ENCODE data around the gene ZNF311. TPM values are rescaled to one million over a fixed set of nuclear protein-coding genes. Genes with fewer than 3 reads are reported as not detected.

ZNF311 gene
- total and polyA plus RNA-seq, 2 of the 13 experiments (the other 11 are each of a cell fraction or from before 2014, with no cell fraction given) = not detected

DNA sequence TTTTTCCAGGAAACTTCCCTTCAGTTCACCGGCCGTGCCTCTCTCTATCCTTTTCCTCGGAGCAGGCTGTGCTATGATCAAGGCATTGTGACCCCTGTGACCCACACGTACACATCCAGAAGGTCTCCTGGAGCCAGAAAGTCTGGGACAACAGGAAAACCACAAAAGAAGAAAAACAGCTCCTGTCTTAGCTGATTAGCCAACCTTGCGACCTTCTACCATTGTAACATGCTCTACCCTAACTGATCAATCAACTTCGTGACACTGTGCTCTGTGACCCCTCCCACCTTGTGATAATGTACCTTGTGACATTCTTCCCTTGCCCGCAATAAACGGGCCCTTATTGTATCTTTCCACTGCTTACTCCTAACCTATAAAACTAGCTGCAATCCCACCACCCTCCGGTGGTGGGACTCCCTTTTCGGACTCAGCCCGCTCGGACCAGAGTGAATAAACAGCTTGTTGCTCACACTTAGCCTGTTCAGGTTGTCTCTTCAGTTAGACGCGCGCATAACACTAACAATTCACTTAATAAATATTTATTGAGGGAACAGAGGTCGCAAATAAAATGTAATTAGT lies 24.2 kb downstream of the ZNF311 start (continued):
- TF ChIP-seq NCOA1 (CRISPR knock-in tag; IDR thresholded peaks at IDR 0.05) (no peak), NFE2L1 (CRISPR knock-in tag; IDR thresholded peaks at IDR 0.05; ENCODE audit: borderline replicate concordance) (no peak), NFYC (CRISPR knock-in tag; IDR thresholded peaks at IDR 0.05) (peak; percentile 27; the same call in 1 of the 2 replicates), ZNF558 (CRISPR knock-in tag; IDR thresholded peaks at IDR 0.05; ENCODE audit: borderline replicate concordance) (no peak), MED1 (CRISPR knock-in tag; IDR thresholded peaks at IDR 0.05) (peak; percentile 87), WIZ (CRISPR knock-in tag; IDR thresholded peaks at IDR 0.05) (no peak), AGO2 (optimal IDR thresholded peaks at IDR 0.05; ENCODE audit: low read depth, low read length) (no peak)
- TF ChIP-seq, protein P1, sequence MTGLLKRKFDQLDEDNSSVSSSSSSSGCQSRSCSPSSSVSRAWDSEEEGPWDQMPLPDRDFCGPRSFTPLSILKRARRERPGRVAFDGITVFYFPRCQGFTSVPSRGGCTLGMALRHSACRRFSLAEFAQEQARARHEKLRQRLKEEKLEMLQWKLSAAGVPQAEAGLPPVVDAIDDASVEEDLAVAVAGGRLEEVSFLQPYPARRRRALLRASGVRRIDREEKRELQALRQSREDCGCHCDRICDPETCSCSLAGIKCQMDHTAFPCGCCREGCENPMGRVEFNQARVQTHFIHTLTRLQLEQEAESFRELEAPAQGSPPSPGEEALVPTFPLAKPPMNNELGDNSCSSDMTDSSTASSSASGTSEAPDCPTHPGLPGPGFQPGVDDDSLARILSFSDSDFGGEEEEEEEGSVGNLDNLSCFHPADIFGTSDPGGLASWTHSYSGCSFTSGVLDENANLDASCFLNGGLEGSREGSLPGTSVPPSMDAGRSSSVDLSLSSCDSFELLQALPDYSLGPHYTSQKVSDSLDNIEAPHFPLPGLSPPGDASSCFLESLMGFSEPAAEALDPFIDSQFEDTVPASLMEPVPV (CRISPR knock-in tag; IDR thresholded peaks at IDR 0.05) = no peak
- TF ChIP-seq, protein P2, sequence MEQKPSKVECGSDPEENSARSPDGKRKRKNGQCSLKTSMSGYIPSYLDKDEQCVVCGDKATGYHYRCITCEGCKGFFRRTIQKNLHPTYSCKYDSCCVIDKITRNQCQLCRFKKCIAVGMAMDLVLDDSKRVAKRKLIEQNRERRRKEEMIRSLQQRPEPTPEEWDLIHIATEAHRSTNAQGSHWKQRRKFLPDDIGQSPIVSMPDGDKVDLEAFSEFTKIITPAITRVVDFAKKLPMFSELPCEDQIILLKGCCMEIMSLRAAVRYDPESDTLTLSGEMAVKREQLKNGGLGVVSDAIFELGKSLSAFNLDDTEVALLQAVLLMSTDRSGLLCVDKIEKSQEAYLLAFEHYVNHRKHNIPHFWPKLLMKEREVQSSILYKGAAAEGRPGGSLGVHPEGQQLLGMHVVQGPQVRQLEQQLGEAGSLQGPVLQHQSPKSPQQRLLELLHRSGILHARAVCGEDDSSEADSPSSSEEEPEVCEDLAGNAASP (CRISPR knock-in tag; IDR thresholded peaks at IDR 0.05; ENCODE audit: borderline replicate concordance) = 0 out of 2 replicates have a peak, but pooled peaks have one; percentile 6
- TF ChIP-seq, protein P3, sequence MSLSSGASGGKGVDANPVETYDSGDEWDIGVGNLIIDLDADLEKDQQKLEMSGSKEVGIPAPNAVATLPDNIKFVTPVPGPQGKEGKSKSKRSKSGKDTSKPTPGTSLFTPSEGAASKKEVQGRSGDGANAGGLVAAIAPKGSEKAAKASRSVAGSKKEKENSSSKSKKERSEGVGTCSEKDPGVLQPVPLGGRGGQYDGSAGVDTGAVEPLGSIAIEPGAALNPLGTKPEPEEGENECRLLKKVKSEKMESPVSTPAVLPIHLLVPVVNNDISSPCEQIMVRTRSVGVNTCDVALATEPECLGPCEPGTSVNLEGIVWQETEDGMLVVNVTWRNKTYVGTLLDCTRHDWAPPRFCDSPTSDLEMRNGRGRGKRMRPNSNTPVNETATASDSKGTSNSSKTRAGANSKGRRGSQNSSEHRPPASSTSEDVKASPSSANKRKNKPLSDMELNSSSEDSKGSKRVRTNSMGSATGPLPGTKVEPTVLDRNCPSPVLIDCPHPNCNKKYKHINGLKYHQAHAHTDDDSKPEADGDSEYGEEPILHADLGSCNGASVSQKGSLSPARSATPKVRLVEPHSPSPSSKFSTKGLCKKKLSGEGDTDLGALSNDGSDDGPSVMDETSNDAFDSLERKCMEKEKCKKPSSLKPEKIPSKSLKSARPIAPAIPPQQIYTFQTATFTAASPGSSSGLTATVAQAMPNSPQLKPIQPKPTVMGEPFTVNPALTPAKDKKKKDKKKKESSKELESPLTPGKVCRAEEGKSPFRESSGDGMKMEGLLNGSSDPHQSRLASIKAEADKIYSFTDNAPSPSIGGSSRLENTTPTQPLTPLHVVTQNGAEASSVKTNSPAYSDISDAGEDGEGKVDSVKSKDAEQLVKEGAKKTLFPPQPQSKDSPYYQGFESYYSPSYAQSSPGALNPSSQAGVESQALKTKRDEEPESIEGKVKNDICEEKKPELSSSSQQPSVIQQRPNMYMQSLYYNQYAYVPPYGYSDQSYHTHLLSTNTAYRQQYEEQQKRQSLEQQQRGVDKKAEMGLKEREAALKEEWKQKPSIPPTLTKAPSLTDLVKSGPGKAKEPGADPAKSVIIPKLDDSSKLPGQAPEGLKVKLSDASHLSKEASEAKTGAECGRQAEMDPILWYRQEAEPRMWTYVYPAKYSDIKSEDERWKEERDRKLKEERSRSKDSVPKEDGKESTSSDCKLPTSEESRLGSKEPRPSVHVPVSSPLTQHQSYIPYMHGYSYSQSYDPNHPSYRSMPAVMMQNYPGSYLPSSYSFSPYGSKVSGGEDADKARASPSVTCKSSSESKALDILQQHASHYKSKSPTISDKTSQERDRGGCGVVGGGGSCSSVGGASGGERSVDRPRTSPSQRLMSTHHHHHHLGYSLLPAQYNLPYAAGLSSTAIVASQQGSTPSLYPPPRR (CRISPR knock-in tag; IDR thresholded peaks at IDR 0.05; ENCODE audit: borderline replicate concordance) = peak; percentile 73; the same call in 1 of the 2 replicates
- TF ChIP-seq, protein P4, sequence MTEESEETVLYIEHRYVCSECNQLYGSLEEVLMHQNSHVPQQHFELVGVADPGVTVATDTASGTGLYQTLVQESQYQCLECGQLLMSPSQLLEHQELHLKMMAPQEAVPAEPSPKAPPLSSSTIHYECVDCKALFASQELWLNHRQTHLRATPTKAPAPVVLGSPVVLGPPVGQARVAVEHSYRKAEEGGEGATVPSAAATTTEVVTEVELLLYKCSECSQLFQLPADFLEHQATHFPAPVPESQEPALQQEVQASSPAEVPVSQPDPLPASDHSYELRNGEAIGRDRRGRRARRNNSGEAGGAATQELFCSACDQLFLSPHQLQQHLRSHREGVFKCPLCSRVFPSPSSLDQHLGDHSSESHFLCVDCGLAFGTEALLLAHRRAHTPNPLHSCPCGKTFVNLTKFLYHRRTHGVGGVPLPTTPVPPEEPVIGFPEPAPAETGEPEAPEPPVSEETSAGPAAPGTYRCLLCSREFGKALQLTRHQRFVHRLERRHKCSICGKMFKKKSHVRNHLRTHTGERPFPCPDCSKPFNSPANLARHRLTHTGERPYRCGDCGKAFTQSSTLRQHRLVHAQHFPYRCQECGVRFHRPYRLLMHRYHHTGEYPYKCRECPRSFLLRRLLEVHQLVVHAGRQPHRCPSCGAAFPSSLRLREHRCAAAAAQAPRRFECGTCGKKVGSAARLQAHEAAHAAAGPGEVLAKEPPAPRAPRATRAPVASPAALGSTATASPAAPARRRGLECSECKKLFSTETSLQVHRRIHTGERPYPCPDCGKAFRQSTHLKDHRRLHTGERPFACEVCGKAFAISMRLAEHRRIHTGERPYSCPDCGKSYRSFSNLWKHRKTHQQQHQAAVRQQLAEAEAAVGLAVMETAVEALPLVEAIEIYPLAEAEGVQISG (CRISPR knock-in tag; IDR thresholded peaks at IDR 0.05) = peak; percentile 42; the same call in 1 of the 2 replicates
- TF ChIP-seq, protein P5, sequence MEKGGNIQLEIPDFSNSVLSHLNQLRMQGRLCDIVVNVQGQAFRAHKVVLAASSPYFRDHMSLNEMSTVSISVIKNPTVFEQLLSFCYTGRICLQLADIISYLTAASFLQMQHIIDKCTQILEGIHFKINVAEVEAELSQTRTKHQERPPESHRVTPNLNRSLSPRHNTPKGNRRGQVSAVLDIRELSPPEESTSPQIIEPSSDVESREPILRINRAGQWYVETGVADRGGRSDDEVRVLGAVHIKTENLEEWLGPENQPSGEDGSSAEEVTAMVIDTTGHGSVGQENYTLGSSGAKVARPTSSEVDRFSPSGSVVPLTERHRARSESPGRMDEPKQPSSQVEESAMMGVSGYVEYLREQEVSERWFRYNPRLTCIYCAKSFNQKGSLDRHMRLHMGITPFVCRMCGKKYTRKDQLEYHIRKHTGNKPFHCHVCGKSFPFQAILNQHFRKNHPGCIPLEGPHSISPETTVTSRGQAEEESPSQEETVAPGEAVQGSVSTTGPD (CRISPR knock-in tag; IDR thresholded peaks at IDR 0.05) = no peak
- TF ChIP-seq, protein P6, sequence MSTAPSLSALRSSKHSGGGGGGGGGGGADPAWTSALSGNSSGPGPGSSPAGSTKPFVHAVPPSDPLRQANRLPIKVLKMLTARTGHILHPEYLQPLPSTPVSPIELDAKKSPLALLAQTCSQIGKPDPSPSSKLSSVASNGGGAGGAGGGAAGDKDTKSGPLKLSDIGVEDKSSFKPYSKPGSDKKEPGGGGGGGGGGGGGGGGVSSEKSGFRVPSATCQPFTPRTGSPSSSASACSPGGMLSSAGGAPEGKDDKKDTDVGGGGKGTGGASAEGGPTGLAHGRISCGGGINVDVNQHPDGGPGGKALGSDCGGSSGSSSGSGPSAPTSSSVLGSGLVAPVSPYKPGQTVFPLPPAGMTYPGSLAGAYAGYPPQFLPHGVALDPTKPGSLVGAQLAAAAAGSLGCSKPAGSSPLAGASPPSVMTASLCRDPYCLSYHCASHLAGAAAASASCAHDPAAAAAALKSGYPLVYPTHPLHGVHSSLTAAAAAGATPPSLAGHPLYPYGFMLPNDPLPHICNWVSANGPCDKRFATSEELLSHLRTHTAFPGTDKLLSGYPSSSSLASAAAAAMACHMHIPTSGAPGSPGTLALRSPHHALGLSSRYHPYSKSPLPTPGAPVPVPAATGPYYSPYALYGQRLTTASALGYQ (CRISPR knock-in tag; IDR thresholded peaks at IDR 0.05) = 0 out of 2 replicates have a peak, but pooled peaks have one; percentile 13
